GM13977 (cell line): ENCODE results near the gene ZBTB43.

Experiments used
- DNase-seq: peaks from one replicate; pipeline ENCODE4 v3.0.0; 2012; ENCODE audit warnings: low spot score
- in situ Hi-C: fragments of 300-500 bp; cut with MboI; formaldehyde crosslinking; loops from one replicate; pipeline ENCODE4 v1.12.0; 2022; ENCODE audit warnings: low sequenced_read_pairs, low pct_unique_long_range_greater_than_20kb, mixed read lengths, inconsistent platforms; ENCODE audit not compliant: unreplicated experiment
- TF ChIP-seq, protein P1 (sequence below): IDR thresholded peaks from 2 replicates; pipeline ENCODE4 v1.5.1; 2012; ENCODE audit warnings: mild to moderate bottlenecking, control low read depth; ENCODE audit not compliant: insufficient read depth; ENCODE audit errors: extremely low read depth, missing control alignments

Gene ZBTB43, protein sequence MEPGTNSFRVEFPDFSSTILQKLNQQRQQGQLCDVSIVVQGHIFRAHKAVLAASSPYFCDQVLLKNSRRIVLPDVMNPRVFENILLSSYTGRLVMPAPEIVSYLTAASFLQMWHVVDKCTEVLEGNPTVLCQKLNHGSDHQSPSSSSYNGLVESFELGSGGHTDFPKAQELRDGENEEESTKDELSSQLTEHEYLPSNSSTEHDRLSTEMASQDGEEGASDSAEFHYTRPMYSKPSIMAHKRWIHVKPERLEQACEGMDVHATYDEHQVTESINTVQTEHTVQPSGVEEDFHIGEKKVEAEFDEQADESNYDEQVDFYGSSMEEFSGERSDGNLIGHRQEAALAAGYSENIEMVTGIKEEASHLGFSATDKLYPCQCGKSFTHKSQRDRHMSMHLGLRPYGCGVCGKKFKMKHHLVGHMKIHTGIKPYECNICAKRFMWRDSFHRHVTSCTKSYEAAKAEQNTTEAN

GRCh38 chr9:126804696-126805553 lies at the start of gene ZBTB43:
ZBTB43 (plus strand) TSS chr9:126805040; CDS start chr9:126832510, 27,470 bp downstream.
- in situ Hi-C loops = no loop called here

GRCh38 chr9:126755317-126755875 lies 49.4 kb upstream of the ZBTB43 start:
- in situ Hi-C loops = no loop called here
- TF ChIP-seq, protein P1, sequence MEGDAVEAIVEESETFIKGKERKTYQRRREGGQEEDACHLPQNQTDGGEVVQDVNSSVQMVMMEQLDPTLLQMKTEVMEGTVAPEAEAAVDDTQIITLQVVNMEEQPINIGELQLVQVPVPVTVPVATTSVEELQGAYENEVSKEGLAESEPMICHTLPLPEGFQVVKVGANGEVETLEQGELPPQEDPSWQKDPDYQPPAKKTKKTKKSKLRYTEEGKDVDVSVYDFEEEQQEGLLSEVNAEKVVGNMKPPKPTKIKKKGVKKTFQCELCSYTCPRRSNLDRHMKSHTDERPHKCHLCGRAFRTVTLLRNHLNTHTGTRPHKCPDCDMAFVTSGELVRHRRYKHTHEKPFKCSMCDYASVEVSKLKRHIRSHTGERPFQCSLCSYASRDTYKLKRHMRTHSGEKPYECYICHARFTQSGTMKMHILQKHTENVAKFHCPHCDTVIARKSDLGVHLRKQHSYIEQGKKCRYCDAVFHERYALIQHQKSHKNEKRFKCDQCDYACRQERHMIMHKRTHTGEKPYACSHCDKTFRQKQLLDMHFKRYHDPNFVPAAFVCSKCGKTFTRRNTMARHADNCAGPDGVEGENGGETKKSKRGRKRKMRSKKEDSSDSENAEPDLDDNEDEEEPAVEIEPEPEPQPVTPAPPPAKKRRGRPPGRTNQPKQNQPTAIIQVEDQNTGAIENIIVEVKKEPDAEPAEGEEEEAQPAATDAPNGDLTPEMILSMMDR = no peak

More at GRCh38 chr9:126804696-126805553, at the start of gene ZBTB43:
- DNase-seq = peak; percentile 97
- TF ChIP-seq, protein P1 = no peak

GRCh38 chr9:126756238-126756637 lies 48.6 kb upstream of the ZBTB43 start:
- TF ChIP-seq, protein P1 = no peak
- in situ Hi-C loops = no loop called here
- no peak for DNase-seq

More at GRCh38 chr9:126755317-126755875, 49.4 kb upstream of the ZBTB43 start:
- DNase-seq = no peak

GRCh38 chr9:126756876-126757415 lies 47.9 kb upstream of the ZBTB43 start:
- TF ChIP-seq, protein P1 = no peak
- no peak for DNase-seq
- in situ Hi-C loops = no loop called here

DNA sequence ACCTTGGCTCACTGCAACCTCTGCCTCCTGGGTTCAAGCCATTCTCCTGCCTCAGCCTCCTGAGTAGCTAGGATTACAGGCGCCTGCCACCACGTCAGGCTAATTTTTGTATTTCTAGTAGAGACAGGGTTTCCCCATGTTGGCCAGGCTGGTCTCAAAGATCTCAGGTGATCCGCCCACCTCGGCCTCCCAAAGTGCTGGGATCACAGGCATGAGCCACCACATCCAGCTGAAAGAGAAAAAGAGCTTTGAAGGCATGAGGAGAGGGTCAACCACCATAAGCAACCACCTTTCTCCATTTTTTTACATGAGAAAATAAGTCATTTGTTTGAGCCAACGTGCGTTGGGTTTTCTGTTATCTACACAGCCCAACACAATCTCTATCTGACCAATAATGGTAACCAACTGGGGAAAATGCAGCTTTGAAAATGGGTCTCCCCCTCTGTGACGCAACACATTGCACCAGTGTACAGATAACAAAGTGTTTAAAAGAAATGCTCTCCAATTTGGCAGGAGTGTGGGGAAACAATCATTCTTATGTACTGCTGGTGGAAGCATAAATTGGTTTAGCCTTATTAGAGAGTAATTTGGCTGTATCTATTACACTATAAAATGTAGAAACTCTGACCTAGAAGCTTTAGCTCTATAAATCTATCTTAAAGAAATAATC lies 45.8 kb upstream of the ZBTB43 start:
- in situ Hi-C loops = no loop called here
- TF ChIP-seq, protein P1 = no peak
- DNase-seq = no peak
